Neuron (in vitro differentiated cells): ENCODE measurements around the gene VIPR2.

ENCODE experiments used
- H2AFZ ChIP-seq: one replicate; pipeline ENCODE4 v1.6.1; 2013; ENCODE audit warnings: low read depth, mild to moderate bottlenecking, inconsistent platforms, low read length, moderate library complexity
- H3K27me3 ChIP-seq: one replicate; pipeline ENCODE4 v1.6.1; 2013; ENCODE audit warnings: low read length; ENCODE audit not compliant: insufficient read depth
- H3K36me3 ChIP-seq: one replicate; pipeline ENCODE4 v1.6.1; 2013; ENCODE audit warnings: low read length; ENCODE audit not compliant: insufficient read depth
- H3K4me1 ChIP-seq: one replicate; pipeline ENCODE4 v1.6.1; 2013; ENCODE audit warnings: low read length; ENCODE audit not compliant: insufficient read depth
- H3K4me3 ChIP-seq: 2 replicates; pipeline ENCODE4 v1.5.1; 2013; ENCODE audit warnings: mild to moderate bottlenecking, low read length, moderate library complexity
- H3K9me3 ChIP-seq: one replicate; pipeline ENCODE4 v1.6.1; 2013; ENCODE audit warnings: low read length

The VIPR2 gene

DNA sequence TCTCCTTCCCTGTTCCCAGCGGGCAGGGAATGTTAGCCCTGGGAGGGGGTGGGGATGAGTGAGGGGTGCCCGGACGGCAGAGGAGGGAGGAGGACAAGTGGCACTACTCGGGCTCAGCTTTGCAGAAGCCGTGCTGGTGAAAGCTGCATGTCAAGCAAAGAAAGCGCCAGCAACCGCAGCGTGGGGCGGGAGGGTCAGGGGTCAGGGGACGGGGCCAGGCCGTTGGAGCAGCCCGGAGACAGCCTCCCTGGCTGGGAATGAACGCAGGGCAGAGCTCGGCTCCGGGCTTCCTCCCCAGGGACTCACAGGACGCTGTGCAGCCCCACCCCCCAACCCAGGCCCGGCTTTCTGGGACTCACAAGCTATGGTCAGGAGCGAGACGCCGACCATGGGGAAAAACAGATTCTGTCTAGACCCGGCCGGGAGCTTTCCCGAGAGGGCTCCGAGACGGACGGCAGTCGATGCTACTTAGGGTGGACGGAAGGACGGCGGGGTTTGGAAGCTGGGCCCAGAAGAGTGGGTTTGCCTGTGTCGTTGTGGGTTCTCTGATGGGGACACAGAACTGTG, 113.4 kb downstream of the VIPR2 start:
- H3K36me3 ChIP-seq = no peaks in the 10 kb centered on the region
- no peak overlapping the region for H3K4me3 ChIP-seq
- H2AFZ ChIP-seq = peak overlapping the region; percentile 34
- H3K27me3 ChIP-seq = peaks cover 16% of the 10 kb centered on the region
- peaks cover 15% of the 10 kb centered on the region for H3K4me1 ChIP-seq
- no peaks in the 10 kb centered on the region for H3K9me3 ChIP-seq

GRCh38 chr7:159030490-159031134, 114.1 kb downstream of the VIPR2 start:
- Histone ChIP-seq H3K27me3 (peaks cover 16% of the 10 kb centered on the region), H3K9me3 (no peaks in the 10 kb centered on the region), H2AFZ (peak overlapping the region; percentile 34), H3K4me1 (peaks cover 21% of the 10 kb centered on the region), H3K4me3 (no peak overlapping the region), H3K36me3 (no peaks in the 10 kb centered on the region)

DNA sequence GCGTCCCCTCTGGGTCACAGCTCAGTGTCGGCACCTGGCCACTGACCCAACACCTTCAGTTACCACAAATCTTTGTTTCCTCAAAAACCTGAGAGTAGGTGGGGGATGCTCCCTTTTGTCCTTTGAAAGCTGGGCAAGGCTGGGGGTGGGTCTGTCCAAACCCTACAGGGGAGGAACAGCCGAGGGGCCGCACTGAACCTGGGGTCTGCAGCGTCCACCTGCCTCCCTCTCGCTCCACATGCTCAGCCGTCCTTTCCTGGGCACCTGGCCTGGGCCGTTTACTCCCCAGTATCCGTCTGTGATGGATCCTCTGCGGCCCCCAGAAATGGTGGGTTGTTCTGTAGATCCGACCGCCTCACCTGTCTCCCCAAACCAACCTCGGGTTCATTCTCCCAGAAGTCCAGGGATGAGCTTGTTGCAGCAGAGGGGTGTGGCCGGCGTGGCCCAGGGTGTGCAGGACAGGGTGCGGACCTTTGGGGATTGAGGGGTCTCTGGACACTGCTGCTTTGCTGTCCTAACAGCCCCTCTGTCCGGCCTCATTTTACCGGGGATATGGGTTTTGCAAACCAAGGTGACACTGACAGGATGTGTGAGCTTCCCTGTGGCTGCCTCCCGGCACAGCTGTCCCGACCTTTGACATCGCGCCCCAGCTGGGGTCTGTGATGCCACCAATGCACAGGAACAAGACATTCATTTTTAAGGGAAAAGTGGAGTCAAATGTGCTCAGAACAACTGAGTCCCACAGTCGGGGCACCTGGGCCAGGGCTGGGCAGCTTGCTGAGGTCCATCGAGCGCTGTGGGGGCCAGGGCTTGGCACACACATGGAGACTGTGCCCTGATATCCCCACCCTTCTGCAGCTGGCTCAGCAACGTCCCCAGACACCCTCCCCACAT, 115.9 kb downstream of the VIPR2 start:
- Histone ChIP-seq H3K27me3 (peaks cover 11% of the 10 kb centered on the region), H3K4me1 (peaks cover 21% of the 10 kb centered on the region), H3K4me3 (no peak overlapping the region), H3K9me3 (no peaks in the 10 kb centered on the region), H2AFZ (no peak overlapping the region), H3K36me3 (no peaks in the 10 kb centered on the region)

DNA sequence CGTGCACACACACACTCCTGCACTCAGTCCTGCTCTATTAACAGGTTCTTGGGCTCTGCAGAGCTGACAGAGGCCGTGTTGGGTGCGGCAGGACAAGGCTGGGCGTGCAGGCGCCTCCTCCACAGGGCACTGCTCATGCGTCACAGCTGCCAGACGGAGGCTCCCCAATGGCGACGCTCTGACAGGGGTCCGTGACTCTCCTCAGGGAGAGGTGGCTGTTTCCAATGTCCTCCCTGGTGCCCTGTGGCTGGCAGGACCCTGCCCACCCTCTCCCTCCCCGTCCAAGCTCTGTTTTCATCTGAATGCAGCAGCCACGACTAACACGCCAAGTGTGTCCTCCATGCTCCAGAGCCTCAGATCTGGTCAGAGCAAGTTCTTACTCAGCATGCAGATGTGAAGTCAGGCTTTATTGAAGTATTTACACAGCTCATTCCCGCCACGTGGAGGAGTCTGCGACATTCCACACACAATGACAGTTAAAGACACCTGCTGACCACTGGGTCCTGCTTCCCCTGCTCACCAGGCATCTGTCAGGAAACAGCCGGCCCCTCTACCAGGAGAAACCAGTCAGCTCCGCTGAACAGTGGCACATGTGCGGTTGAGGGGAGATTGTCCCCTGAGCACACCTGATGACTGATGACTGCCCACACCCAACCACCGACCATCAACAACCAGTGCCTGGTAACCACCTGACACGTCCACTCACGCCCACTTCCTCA, 116.7 kb downstream of the VIPR2 start:
- Histone ChIP-seq H3K4me3 (no peak overlapping the region), H3K27me3 (peaks cover 11% of the 10 kb centered on the region), H3K9me3 (no peaks in the 10 kb centered on the region), H3K4me1 (peaks cover 21% of the 10 kb centered on the region), H3K36me3 (no peaks in the 10 kb centered on the region), H2AFZ (no peak overlapping the region)

DNA sequence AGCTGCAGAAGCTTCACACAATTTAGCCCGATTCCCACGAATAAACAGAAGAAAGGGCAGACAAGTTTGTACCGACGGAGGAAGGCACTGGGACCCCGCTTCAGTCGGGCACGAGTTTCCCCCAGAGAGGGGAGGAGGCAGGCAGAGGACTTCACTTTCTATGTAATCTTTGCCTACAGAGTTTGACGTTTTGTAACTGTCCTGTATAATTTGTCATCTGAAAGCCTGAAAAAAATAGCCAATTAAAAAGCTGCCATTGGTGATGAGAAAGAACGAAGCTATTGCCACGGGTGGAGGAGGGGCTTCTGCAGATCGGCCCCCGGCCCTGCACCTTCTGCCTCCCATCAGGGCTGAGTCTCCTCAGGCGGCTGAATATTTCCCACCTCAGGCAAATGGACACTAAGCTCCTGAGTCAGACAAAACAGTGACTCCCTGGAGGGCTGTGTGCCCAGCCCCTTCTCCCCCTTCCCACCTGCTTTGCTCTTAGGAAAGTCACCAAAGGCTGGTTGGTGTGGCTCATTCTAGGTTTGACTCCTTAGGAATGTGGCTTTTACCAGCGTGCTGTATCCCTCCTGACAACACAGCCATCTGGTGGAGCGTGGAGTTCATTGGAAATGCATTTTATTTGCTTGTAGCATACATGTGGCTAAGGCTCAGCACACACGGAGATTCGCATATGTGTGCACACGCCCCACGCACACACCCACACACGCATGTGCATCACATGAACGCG, 117.4 kb downstream of the VIPR2 start:
- Histone ChIP-seq H3K27me3 (peaks cover 11% of the 10 kb centered on the region), H3K9me3 (no peaks in the 10 kb centered on the region), H3K4me3 (no peak overlapping the region), H3K4me1 (peaks cover 21% of the 10 kb centered on the region), H2AFZ (no peak overlapping the region), H3K36me3 (no peaks in the 10 kb centered on the region)

DNA sequence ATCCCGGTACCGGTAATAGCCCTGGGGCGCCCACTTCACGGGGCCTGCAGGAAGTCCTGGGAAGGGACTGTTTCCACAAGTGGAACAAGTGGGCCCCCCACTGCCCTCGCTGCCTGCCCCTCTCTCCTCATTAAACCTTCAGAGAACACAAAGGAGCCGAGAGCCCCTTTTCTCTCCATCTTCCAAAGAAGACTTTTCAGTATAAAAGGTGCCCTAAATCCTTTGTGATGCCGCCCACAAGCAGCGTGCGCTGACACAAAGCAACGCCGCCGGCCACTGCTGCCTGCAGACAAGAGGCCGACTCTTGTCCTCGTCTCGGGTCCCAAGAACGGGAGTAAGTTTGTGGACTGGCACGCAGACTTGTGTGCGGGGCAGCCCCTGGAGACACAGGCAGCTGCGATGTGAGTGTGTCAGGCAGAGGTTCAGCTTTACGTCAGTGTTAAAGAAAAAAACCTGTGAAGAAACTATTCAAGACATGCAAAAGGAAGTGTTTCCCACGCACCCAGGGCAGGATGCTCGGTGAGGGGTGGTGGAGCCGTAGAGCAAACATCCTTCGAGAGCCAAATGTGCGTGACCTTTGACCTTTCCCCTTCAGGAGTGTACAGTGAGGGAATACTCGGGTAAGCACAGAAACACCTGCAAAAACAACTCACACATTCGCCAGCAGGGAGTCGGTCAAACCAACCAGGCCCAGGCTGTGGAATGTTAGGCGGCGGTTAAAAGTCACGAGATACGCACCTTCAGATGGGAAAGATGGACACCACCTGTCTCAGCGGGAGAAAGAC, 118.2 kb downstream of the VIPR2 start:
- peaks cover 21% of the 10 kb centered on the region for H3K4me1 ChIP-seq
- H3K36me3 ChIP-seq = no peaks in the 10 kb centered on the region
- H3K27me3 ChIP-seq = peaks cover 6% of the 10 kb centered on the region
- no peaks in the 10 kb centered on the region for H3K9me3 ChIP-seq
- H2AFZ ChIP-seq = no peak overlapping the region
- H3K4me3 ChIP-seq = no peak overlapping the region

GRCh38 chr7:159025161-159025779, 119.4 kb downstream of the VIPR2 start:
- Histone ChIP-seq H2AFZ (no peak overlapping the region), H3K4me3 (no peak overlapping the region), H3K27me3 (peaks cover 4% of the 10 kb centered on the region), H3K4me1 (peaks cover 19% of the 10 kb centered on the region), H3K36me3 (no peaks in the 10 kb centered on the region), H3K9me3 (no peaks in the 10 kb centered on the region)

DNA sequence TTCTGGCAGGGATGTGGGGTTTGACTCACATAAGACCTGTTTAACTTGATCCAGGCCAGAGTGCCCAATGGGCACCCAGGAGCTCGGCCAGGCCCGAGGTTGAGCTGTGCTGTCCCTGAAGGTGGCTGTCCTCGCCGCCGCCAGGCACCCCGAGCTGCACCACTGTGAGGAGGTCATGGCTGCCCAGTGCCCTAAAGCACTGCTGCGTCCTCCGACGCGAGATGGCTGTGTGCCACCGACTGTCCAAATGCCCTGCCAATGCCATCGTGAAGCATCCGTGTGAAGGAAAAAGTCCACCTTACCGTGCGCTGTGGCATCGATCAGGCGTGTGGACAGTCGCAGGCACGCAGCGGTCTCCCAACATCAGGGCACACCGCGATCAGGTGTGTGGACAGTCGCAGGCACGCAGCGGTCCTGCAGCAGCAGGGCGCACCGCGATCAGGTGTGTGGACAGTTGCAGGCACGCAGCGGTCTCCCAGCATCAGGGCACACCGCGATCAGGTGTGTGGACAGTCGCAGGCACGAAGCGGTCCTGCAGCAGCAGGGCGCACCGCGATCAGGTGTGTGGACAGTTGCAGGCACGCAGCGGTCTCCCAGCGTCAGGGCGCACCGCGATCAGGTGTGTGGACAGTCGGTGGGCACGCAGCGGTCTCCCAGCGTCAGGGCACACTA, 120.3 kb downstream of the VIPR2 start:
- Histone ChIP-seq H3K4me1 (peaks cover 19% of the 10 kb centered on the region), H3K36me3 (no peaks in the 10 kb centered on the region), H2AFZ (no peak overlapping the region)

GRCh38 chr7:159023746-159024145, 120.9 kb downstream of the VIPR2 start:
- H3K4me1 ChIP-seq = peaks cover 19% of the 10 kb centered on the region
- H3K4me3 ChIP-seq = no peak overlapping the region
- H3K27me3 ChIP-seq = peaks cover 4% of the 10 kb centered on the region
- H3K36me3 ChIP-seq = no peaks in the 10 kb centered on the region
- no peaks in the 10 kb centered on the region for H3K9me3 ChIP-seq
- H2AFZ ChIP-seq = no peak overlapping the region

More for the DNA sequence above, 120.3 kb downstream of the VIPR2 start:
- peaks cover 4% of the 10 kb centered on the region for H3K27me3 ChIP-seq
- no peak overlapping the region for H3K4me3 ChIP-seq
- H3K9me3 ChIP-seq = no peaks in the 10 kb centered on the region

DNA sequence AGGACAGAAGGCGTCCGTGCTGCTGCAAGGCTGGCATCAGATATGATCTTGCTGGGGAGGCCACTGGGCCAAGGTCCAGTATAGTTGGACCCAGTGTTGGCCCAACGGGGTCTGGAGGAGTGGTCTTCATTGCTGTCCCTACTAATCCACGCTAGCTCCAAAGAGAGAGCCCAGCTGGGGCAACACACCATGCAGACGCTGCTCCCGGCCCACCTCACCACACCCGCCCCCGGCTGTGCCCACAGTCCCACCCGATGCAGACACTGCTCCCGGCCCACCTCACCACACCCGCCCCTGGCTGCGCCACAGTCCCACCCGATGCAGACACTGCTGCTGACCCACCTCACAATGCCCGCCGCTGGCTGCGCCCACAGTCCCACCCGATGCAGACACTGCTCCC, 121.5 kb downstream of the VIPR2 start:
- H3K9me3 ChIP-seq = no peaks in the 10 kb centered on the region
- H2AFZ ChIP-seq = no peak overlapping the region
- H3K36me3 ChIP-seq = no peaks in the 10 kb centered on the region
- H3K4me3 ChIP-seq = no peak overlapping the region
- H3K27me3 ChIP-seq = peaks cover 4% of the 10 kb centered on the region
- H3K4me1 ChIP-seq = peaks cover 19% of the 10 kb centered on the region

GRCh38 chr7:159022238-159022993, 122.3 kb downstream of the VIPR2 start:
- H2AFZ ChIP-seq = no peak overlapping the region
- no peaks in the 10 kb centered on the region for H3K9me3 ChIP-seq
- peaks cover 15% of the 10 kb centered on the region for H3K4me1 ChIP-seq
- peaks cover 1% of the 10 kb centered on the region for H3K27me3 ChIP-seq
- H3K36me3 ChIP-seq = no peaks in the 10 kb centered on the region
- H3K4me3 ChIP-seq = no peak overlapping the region
